ENCODE data around the gene GRM1.

GRCh38 chr6:146253691-146254090, 224.8 kb downstream of the GRM1 start:
- TF ChIP-seq CTCF (IDR thresholded peaks at IDR 0.05; ENCODE audit: borderline replicate concordance, extremely low read depth, low read length, poor library complexity, severe bottlenecking) (no peak), EZH2 (IDR thresholded peaks at IDR 0.05; ENCODE audit: borderline replicate concordance, low read depth, low read length, severe bottlenecking) (no peak)

Measured in DND-41 (cell line).